ENCODE data around the gene SYT13. TPM values are rescaled to one million over a fixed set of nuclear protein-coding genes. Genes with fewer than 3 reads are reported as not detected.

The SYT13 gene, protein sequence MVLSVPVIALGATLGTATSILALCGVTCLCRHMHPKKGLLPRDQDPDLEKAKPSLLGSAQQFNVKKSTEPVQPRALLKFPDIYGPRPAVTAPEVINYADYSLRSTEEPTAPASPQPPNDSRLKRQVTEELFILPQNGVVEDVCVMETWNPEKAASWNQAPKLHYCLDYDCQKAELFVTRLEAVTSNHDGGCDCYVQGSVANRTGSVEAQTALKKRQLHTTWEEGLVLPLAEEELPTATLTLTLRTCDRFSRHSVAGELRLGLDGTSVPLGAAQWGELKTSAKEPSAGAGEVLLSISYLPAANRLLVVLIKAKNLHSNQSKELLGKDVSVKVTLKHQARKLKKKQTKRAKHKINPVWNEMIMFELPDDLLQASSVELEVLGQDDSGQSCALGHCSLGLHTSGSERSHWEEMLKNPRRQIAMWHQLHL
- not detected in 2 replicates for total RNA-seq (ENCODE audit: low replicate concordance)

DNA sequence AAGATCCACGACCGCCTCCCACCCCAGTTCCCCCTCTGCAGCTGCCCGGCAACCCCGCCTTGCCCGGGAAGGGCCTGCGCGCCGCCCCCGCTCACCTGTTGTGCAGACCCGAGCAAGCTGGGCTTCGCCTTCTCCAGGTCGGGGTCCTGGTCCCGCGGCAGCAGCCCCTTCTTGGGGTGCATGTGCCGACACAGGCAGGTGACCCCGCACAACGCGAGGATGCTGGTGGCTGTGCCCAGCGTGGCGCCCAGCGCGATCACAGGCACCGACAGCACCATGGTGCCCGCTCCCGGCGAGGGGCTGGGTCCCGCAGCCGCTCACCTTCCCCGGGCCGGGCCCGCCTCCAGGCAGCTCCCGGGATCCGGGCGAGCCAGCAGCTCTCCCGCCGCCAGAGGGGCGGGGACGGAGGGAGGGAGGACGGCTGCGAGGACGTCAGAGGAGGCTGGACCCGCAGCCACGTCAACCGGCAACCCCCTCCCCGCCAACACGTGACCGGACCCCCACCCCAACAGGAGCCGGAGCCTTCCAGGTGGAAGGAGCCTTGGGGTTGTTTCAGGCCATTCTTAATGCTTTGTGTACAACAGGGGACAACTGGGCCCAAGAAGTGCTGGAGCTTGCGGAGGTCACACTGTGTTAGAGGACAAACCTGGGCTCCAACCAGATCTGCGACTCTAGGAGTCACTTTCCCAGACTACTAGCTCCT lies at the start of gene SYT13:
Gene SYT13, minus strand, starts transcription at position 412 of the 703 bp plus-strand sequence. Its CDS starts 134 bp downstream, at position 278.
- TF ChIP-seq, protein P1, sequence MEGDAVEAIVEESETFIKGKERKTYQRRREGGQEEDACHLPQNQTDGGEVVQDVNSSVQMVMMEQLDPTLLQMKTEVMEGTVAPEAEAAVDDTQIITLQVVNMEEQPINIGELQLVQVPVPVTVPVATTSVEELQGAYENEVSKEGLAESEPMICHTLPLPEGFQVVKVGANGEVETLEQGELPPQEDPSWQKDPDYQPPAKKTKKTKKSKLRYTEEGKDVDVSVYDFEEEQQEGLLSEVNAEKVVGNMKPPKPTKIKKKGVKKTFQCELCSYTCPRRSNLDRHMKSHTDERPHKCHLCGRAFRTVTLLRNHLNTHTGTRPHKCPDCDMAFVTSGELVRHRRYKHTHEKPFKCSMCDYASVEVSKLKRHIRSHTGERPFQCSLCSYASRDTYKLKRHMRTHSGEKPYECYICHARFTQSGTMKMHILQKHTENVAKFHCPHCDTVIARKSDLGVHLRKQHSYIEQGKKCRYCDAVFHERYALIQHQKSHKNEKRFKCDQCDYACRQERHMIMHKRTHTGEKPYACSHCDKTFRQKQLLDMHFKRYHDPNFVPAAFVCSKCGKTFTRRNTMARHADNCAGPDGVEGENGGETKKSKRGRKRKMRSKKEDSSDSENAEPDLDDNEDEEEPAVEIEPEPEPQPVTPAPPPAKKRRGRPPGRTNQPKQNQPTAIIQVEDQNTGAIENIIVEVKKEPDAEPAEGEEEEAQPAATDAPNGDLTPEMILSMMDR (IDR thresholded peaks at IDR 0.05; ENCODE audit: insufficient read depth, low read length): no peak
- no peak within 1 kb of the TSS for H3K4me3 ChIP-seq (ENCODE audit: low read depth, low read length)
- DNase-seq (ENCODE audit: low read depth): no peak

DNA sequence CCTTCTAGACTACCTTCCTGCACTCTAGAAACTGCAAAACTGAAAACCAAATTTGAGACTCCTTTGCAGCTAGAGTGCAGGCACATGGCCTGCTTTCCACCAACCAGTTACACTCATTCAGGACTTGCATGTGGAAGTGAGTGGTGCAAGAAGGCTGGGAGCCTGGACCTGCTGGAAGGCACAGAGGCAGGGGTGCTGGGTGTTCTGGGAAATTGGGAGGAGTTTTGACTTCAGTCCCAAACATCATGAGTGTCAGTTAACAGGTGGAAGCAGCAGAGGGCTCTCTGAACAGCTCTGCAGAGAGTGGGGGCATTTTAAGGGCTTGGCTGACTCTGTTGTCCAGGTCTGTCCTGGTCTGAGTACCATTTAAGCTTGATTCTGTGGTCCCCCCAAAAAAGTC lies 49.3 kb upstream of the SYT13 start:
- TF ChIP-seq, protein P1 (IDR thresholded peaks at IDR 0.05; ENCODE audit: insufficient read depth, low read length): no peak
- no peak overlapping the region for H3K4me3 ChIP-seq (ENCODE audit: low read depth, low read length)
- DNase-seq (ENCODE audit: low read depth): no peak

DNA sequence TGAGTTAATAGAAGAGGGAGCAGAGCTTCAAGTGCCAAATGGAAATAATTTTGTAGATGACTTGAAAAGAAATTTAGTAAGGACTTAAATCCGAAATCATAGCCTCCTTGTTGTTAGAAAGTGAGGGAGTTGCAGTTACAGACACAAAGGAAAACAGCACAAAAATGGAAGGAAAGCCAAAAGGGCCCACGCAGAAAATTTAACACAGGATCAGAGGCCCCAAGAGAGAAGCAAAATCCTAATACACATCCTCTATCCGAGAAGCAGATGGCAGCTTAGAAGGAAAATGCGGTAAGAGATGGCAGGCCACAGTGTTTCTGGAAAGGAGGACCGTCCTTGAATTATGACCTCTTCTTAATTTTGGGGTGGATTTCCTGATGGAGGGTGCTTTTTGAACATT lies 48.7 kb upstream of the SYT13 start:
- H3K4me3 ChIP-seq (ENCODE audit: low read depth, low read length): no peak overlapping the region
- DNase-seq (ENCODE audit: low read depth): no peak
- TF ChIP-seq, protein P1 (IDR thresholded peaks at IDR 0.05; ENCODE audit: insufficient read depth, low read length): no peak

DNA sequence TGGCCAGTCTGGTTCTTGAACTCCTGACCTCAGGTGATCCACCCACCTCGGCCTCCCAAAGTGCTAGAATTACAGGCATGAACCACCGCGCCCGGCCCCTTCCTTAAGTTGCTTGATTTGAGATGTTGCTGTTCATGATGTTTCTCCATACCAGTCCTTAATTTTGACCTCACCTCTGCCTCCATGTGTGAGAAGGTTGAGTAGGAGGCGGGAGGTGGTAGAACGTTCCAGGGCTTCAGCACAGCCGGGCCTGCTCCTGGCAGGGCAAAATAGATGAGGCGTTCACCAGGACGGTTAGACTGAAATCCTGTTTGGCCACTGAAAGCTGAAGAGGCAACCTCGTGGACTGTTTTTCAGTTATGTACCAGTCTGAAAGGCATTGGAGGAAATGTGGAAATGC lies 48.3 kb upstream of the SYT13 start:
- H3K4me3 ChIP-seq (ENCODE audit: low read depth, low read length): no peak overlapping the region
- DNase-seq (ENCODE audit: low read depth): no peak
- TF ChIP-seq, protein P1 (IDR thresholded peaks at IDR 0.05; ENCODE audit: insufficient read depth, low read length): no peak

DNA sequence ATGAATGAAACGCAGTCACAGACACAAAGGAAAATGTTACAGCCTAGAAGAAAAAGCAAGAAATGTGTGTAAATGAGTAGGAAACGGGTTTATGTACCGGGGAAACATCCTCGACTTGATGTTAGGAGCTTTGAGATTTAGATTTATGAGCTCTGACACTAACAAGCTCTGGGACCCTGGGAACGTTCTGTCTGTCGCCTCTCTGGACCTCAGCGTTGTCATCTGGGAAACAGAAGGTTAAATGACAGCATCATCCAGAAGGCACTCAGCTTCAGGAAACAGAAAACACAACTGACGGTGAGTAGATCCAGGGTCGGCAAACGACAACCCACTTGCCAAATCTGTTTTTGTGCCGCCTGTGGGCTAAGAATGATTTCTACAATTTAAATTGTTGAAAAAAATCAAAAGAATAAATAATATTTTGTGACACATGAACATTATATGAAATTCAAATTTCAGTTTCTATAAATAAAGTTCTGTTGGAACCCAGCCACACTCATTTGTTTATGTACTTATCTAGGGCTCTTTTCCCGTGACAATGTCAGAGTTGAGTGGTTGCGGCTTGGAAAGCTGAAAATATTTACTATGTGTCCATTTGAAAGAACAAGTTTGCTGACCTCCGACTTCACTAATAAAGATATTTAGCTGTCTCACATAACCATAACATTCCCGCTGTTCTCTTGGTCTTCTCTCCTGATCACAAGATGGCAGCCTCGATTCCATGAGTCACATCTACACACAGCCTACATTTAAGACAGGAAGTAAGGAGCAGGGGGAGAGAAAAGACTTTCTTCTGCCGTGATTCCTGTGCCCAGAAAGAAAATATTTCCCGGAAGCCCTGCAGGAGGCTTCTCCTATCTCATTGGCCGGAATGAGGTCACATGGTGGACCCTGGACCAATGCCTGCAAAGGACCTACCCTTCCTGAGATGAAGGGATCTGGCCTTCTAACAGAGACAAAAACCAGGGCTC lies 47.1 kb upstream of the SYT13 start:
- H3K4me3 ChIP-seq (ENCODE audit: low read depth, low read length): no peak overlapping the region
- peak; percentile 46 for DNase-seq (ENCODE audit: low read depth)
- TF ChIP-seq, protein P1 (IDR thresholded peaks at IDR 0.05; ENCODE audit: insufficient read depth, low read length): no peak

DNA sequence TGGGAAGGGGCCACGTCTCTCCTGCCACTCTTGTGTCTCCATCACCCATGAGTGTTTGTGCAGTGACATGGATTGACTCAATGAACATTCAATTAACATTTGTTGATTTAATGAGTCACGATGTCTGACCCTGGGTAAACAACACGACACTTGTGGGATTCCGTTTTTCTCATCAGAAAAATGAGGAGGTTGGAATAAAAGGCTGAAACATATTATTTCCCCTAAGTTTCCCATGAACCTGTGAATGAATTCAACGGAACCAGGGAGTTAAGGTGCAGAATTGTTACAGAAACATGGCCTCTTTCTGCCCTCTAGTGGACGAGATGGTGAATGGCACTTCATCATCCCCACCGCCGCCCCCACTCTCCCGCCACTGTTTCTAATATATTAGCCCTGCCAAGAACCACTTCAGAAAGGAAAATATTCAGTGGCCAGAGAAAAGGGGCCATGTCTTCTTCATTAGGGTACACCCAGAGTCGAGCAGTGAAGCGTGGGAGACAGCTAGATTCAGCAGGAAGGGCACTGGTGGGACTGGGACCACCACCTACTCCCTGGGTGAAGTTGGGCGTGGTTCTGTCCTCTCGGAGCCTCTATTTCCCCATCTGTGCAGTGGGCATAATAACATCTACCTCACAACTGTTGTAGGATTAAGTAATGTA lies 46.3 kb upstream of the SYT13 start:
- no peak overlapping the region for H3K4me3 ChIP-seq (ENCODE audit: low read depth, low read length)
- DNase-seq (ENCODE audit: low read depth): peak; percentile 45
- TF ChIP-seq, protein P1 (IDR thresholded peaks at IDR 0.05; ENCODE audit: insufficient read depth, low read length): peak; percentile 67

Data from fibroblast of the aortic adventitia (primary cell).